Measurements from ENCODE around the gene KRTAP5-7.
"Not testable (repeated sequence)": the region's sequence is repeated elsewhere in the genome, so short reads cannot be mapped to it uniquely, and the experiment has no call there.

The KRTAP5-7 gene

GRCh38 chr11:71564430-71564829 lies 37.4 kb downstream of the KRTAP5-7 start:
- DNase-seq = no peak

DNA sequence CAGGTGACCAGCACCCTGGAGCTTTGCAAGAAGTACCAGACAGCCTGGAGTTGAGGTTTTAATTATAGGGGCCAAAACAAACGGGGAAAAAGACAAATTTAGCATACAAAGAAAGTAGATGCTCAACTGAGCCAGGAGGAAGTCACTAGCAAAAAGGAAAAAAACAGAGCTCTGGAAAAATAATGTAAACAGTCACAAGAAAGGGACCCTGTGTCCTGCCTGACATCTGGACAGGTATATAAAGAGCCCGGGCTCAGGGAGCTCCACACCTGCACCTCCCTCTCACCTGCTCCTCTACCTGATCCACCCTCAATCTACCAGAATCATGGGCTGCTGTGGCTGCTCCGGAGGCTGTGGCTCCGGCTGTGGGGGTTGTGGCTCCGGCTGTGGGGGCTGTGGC lies 38.2 kb downstream of the KRTAP5-7 start, which contains the start of gene KRTAP5-10:
Gene KRTAP5-10 (plus strand): TSS at position 301 of the 400 bp plus-strand sequence. CDS start 25 bp downstream, at position 326.
- no peak for DNase-seq

DNA sequence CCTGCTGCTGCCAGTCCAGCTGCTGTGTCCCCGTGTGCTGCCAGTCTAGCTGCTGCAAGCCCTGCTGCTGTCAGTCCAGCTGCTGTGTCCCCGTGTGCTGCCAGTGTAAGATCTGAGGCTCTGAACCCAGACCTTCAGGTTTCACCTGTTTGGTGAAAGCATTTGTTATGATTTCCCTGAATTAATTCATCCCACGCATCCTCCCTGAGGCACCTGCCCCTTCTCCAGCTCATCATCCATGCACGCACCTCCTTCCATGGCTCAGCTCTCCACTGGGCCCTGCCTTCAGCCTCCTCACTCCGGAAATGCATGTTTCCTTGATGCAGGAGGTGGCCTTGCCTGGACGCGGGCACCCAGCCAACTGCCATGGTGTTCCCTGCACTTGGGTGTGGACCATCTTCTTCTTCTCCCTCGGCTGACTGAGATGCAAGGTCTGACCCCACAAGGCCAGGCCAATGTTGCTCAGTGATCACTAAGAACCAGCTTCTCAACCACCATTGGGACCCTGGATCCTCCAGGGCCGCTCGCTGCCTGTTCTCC lies 39.1 kb downstream of the KRTAP5-7 start:
- no peak for DNase-seq

DNA sequence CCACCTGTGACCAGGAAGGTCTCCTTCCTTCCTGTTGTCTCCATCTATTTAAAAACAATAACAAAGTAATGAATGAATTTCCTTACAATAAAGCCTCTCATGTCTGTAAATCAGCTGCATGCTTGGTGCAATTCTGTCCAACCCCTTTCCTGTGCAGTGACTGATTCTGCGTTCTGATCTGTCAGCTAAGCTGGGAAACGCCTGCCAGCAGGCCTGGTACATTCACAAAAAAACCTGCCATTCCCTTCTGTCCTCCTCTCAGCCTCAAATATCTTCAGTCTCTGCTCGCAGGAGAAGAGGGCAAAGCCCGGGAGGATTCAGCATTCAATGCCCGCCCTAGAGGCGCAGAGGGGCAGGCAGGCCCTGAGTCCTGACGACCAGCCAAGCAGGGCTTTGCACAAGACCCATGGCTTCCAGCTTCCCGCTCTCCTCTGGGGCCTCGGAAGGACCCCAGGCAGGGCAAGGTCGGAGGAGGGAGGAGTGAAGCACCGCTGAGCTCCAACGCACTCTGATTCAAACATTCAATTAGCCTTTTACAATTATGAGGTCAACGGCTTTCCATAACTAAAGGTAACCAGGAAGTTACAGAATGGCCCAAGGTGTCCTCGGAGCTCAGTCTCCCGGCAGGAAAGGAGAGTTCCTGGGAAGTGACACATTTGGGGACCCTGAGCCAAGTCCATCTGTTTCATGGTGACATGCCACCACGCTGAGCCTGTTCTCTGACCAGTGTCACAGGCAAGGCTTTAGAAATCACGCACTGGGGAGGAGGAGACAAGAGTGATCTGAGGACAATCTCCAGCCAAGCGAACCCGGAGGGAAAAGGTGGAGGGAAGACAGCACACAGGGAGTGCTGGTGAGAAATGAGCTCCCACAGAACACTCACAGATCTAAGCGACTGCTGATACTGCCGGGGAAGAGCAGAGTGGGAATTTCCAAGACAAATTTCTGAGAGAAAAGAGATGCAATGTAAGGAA lies 39.8 kb downstream of the KRTAP5-7 start:
- not testable (repeated sequence) for DNase-seq

DNA sequence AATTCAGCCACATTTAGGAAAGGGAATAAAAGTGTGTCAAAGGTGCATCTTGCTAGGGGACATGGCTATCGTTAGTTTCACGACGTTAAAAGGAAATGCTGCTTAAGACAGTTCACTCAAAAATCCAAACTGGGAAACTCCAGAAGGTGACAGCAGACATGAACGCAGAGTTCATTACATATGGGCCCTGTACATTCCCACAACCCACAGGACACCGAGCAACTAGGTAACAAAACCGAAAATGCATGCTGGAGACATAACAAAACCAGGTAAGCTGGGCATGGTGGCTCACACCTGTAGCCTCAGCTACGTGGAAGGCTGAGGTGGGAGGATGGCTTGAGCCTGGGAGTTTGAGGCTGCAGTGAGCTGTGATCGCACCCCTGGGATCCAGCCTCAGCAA lies 40.6 kb downstream of the KRTAP5-7 start:
- not testable (repeated sequence) for DNase-seq

- DNase-seq = no peak
Measured at GRCh38 chr11:71568704-71569349, 41.8 kb downstream of the KRTAP5-7 start.

DNA sequence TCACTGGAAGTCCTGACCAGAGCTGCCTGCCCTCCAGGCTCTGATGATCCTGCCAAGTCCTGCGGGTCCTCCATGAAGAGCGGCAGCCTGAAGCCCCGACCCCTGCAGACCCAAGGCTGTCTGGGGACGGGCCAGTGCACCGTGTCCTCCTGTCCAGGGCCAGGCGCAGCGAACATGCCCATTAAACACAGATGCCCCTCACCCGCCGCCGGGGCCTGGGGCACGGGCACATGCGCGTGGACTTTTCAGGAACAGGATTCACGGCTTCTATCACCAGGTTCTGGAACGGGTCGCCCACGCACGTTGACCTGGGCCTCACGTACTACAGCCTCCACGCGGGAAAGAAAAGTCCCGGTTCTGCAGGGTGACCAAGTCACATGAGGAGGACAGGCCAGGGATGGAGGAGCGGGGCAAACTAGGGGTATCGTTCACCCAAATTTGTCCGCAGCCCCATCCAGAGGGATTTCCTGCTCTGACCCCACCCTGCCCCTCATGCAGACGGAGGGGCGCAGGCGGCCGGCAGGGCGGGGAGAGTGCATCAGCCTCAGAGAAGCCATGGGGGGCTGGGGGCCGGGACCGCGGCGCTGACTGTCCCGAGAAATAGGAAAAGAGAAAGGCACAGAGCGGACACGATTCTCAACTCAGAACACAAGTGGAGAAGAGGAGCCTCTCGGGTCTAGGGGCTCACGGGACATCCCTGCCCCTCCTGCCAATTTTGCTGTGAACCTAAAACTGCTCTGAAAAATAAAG lies 44.2 kb downstream of the KRTAP5-7 start:
- DNase-seq = not testable (repeated sequence)

DNA sequence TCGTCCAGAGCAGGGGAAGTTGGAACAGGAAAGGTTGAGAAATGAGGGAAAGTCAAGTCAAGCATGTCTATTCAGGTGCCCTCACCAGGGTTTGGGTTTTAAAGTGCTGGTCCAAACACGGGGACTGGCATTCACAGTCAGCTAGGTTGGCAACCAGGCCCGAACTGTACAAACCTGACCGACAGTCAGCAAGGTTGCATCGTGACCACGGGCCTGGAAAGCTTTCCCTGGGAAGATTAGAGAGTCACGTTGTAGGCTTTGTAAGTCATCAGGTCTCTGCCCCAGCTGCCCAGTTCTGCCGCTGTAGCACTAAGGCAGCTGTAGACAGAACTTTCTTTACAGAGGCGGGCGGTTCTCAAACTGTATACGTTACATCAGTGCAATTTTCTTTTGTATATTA lies 45.7 kb downstream of the KRTAP5-7 start:
- no peak for DNase-seq

DNA sequence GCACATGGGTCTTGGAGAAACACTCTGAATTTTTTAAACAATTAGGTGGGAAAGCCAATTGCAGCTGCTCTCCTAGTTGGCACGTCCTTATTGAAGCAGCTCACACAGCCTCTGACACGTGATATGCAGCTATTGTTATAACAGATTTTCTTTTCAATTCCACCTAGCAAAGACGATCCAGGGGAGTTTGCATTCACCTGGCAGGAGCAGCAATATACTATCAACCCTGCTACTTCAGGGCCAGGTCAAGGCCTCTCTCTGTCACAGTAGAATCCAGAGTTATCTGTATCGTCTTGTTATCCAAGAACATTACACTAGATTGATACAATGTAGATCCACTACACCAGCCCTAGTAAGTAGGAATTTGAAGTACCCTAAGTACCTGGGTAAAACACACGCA lies 47.4 kb downstream of the KRTAP5-7 start:
- DNase-seq = no peak

GRCh38 chr11:71575723-71576424 lies 48.8 kb downstream of the KRTAP5-7 start:
- DNase-seq = no peak

- not testable (repeated sequence) for DNase-seq
Measured at GRCh38 chr11:71576688-71577465, 49.8 kb downstream of the KRTAP5-7 start.

GRCh38 chr11:71577469-71578004 lies 50.5 kb downstream of the KRTAP5-7 start:
- no peak for DNase-seq
